ENCODE results near the gene ADH4. TPM values are rescaled to one million over a fixed set of nuclear protein-coding genes. Genes with fewer than 3 reads are reported as not detected.
"Not testable (repeated sequence)": the region's sequence is repeated elsewhere in the genome, so short reads cannot be mapped to it uniquely, and the experiment has no call there.

ADH4 gene
- polyA plus RNA-seq, 1 of the 3 experiments (the other 2 are of a cell fraction): not detected

DNA sequence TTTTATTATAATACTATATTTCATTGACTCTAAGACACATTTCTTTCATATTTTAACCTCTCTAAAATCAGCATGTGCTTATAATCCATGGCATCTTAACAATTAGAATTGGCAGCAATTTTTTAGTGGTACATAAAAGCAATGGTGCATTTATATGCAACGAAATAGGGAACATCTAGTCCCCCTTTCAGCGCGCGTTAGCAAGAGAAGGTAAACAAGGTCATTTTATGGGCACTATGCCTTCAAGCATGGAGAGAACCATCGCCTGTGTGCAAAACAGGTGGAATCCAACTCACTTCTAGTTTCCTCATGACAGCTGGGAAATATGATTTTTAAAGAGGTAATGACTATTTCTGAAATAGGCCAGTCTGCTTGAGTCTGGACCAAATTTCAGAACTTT lies 61.9 kb downstream of the ADH4 start:
- Histone ChIP-seq H4K20me1 (ENCODE audit: insufficient read depth) (peaks cover 13% of the 10 kb centered on the region), H3K4me1 (ENCODE audit: control insufficient read depth in 1 of 2, insufficient read depth in 2 of 2, low read depth in 1 of 2, low read length in 1 of 2) (no peaks in the 10 kb centered on the region; a peak in 1 of 4 replicates), H3K9ac (no peak overlapping the region), H3K27me3 (ENCODE audit: insufficient read depth) (no peaks in the 10 kb centered on the region), H3K4me3 (ENCODE audit: low read depth in 2 of 2, low read length in 1 of 2) (no peak overlapping the region), H3K9me2 (no peaks in the 10 kb centered on the region), H3K27ac (ENCODE audit: low read depth in 2 of 2, low read length in 1 of 2) (no peak overlapping the region), H2AFZ (ENCODE audit: low read depth) (no peak overlapping the region), H3F3A (replicated peaks; ENCODE audit: insufficient read depth) (peaks cover 6% of the 10 kb centered on the region), H3K36me3 (replicated peaks in 1 of 2; ENCODE audit: control insufficient read depth in 1 of 2, insufficient read depth in 2 of 2, low read length in 1 of 2) (peaks cover 78 to 82% of the 10 kb centered on the region in 2 experiments), H3K79me2 (ENCODE audit: insufficient read depth) (peaks cover 86% of the 10 kb centered on the region), H3K4me2 (no peak overlapping the region), H3K9me3 (no peaks in the 10 kb centered on the region)
- POLR2A ChIA-PET: no interaction called here
- CTCF ChIA-PET: interaction anchor here (1.0 kb wide), 1 partner anchor 57 kb away, joined by 3 read pairs; no protein-coding TSS in a partner anchor
- TF ChIP-seq, protein P1, sequence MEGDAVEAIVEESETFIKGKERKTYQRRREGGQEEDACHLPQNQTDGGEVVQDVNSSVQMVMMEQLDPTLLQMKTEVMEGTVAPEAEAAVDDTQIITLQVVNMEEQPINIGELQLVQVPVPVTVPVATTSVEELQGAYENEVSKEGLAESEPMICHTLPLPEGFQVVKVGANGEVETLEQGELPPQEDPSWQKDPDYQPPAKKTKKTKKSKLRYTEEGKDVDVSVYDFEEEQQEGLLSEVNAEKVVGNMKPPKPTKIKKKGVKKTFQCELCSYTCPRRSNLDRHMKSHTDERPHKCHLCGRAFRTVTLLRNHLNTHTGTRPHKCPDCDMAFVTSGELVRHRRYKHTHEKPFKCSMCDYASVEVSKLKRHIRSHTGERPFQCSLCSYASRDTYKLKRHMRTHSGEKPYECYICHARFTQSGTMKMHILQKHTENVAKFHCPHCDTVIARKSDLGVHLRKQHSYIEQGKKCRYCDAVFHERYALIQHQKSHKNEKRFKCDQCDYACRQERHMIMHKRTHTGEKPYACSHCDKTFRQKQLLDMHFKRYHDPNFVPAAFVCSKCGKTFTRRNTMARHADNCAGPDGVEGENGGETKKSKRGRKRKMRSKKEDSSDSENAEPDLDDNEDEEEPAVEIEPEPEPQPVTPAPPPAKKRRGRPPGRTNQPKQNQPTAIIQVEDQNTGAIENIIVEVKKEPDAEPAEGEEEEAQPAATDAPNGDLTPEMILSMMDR (IDR thresholded peaks at IDR 0.05): no peak
- no peak for TF ChIP-seq GATA2 (CRISPR knock-in tag; IDR thresholded peaks at IDR 0.05)
- TF ChIP-seq, protein P2, sequence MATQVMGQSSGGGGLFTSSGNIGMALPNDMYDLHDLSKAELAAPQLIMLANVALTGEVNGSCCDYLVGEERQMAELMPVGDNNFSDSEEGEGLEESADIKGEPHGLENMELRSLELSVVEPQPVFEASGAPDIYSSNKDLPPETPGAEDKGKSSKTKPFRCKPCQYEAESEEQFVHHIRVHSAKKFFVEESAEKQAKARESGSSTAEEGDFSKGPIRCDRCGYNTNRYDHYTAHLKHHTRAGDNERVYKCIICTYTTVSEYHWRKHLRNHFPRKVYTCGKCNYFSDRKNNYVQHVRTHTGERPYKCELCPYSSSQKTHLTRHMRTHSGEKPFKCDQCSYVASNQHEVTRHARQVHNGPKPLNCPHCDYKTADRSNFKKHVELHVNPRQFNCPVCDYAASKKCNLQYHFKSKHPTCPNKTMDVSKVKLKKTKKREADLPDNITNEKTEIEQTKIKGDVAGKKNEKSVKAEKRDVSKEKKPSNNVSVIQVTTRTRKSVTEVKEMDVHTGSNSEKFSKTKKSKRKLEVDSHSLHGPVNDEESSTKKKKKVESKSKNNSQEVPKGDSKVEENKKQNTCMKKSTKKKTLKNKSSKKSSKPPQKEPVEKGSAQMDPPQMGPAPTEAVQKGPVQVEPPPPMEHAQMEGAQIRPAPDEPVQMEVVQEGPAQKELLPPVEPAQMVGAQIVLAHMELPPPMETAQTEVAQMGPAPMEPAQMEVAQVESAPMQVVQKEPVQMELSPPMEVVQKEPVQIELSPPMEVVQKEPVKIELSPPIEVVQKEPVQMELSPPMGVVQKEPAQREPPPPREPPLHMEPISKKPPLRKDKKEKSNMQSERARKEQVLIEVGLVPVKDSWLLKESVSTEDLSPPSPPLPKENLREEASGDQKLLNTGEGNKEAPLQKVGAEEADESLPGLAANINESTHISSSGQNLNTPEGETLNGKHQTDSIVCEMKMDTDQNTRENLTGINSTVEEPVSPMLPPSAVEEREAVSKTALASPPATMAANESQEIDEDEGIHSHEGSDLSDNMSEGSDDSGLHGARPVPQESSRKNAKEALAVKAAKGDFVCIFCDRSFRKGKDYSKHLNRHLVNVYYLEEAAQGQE (IDR thresholded peaks at IDR 0.05; ENCODE audit: low read depth, low read length): no peak
- TF ChIP-seq, protein P3, sequence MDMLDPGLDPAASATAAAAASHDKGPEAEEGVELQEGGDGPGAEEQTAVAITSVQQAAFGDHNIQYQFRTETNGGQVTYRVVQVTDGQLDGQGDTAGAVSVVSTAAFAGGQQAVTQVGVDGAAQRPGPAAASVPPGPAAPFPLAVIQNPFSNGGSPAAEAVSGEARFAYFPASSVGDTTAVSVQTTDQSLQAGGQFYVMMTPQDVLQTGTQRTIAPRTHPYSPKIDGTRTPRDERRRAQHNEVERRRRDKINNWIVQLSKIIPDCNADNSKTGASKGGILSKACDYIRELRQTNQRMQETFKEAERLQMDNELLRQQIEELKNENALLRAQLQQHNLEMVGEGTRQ (IDR thresholded peaks at IDR 0.05; ENCODE audit: borderline replicate concordance, low read depth, low read length): no peak
- no peak for TF ChIP-seq RAD21 (IDR thresholded peaks at IDR 0.05; ENCODE audit: low read length)
- TF ChIP-seq, protein P4, sequence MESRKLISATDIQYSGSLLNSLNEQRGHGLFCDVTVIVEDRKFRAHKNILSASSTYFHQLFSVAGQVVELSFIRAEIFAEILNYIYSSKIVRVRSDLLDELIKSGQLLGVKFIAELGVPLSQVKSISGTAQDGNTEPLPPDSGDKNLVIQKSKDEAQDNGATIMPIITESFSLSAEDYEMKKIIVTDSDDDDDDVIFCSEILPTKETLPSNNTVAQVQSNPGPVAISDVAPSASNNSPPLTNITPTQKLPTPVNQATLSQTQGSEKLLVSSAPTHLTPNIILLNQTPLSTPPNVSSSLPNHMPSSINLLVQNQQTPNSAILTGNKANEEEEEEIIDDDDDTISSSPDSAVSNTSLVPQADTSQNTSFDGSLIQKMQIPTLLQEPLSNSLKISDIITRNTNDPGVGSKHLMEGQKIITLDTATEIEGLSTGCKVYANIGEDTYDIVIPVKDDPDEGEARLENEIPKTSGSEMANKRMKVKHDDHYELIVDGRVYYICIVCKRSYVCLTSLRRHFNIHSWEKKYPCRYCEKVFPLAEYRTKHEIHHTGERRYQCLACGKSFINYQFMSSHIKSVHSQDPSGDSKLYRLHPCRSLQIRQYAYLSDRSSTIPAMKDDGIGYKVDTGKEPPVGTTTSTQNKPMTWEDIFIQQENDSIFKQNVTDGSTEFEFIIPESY (IDR thresholded peaks at IDR 0.05; ENCODE audit: borderline replicate concordance, low read depth): no peak
- no peak for TF ChIP-seq MXI1 (IDR thresholded peaks at IDR 0.05; ENCODE audit: low read depth, low read length)
- no peak for TF ChIP-seq YY1 (IDR thresholded peaks at IDR 0.05; ENCODE audit: low read depth)
- no peak for TF ChIP-seq RCOR1 (IDR thresholded peaks at IDR 0.05; ENCODE audit: low read length)
- no peak for TF ChIP-seq FOXJ3 (CRISPR knock-in tag; IDR thresholded peaks at IDR 0.05)
- no peak for TF ChIP-seq CHD2 (IDR thresholded peaks at IDR 0.05; ENCODE audit: low read length, partially characterized antibody)
- TF ChIP-seq SMC3 (IDR thresholded peaks at IDR 0.05; ENCODE audit: low read depth, low read length): no peak
- TF ChIP-seq RFX5 (IDR thresholded peaks at IDR 0.05; ENCODE audit: low read length): no peak
- TF ChIP-seq TAF1 (IDR thresholded peaks at IDR 0.05; ENCODE audit: borderline replicate concordance, low read depth, low read length): no peak
- no peak for DNase-seq
- WGBS (ENCODE audit: low lambda C conversion rate): 91% methylated on average over 5 of the region's 5 CpGs

DNA sequence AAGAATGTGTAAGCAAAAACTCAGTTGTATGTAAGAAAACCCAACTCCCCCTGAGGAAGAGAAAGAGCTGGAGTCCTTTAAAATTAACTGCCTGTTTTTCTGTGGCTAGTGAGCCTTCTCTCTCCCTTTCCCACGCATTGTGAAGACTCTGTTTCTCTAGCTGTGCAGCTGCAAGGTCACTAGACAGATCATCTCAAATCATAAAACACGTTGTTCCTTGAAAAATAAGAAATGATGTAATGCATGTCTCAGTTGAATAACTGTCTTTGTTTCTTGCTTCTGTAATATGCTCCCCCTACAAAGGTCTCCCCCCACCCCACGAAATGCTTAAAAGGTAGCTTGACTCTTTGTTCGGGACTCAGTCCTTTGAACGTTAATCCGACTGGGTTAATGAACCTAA lies 63.2 kb downstream of the ADH4 start:
- POLR2A ChIA-PET: not testable (repeated sequence)

More for the DNA sequence above, 63.2 kb downstream of the ADH4 start:
- H3K4me3 ChIP-seq (ENCODE audit: low read depth in 2 of 2, low read length in 1 of 2); H3K9ac ChIP-seq; H3K27me3 ChIP-seq (ENCODE audit: insufficient read depth); H3F3A ChIP-seq (replicated peaks; ENCODE audit: insufficient read depth); H3K27ac ChIP-seq (ENCODE audit: low read depth in 2 of 2, low read length in 1 of 2); H3K4me1 ChIP-seq (ENCODE audit: control insufficient read depth in 1 of 2, insufficient read depth in 2 of 2, low read depth in 1 of 2, low read length in 1 of 2); H3K9me2 ChIP-seq; DNase-seq; H2AFZ ChIP-seq (ENCODE audit: low read depth); CTCF ChIA-PET; H3K9me3 ChIP-seq; H4K20me1 ChIP-seq (ENCODE audit: insufficient read depth); H3K4me2 ChIP-seq: not testable (repeated sequence)
- Histone ChIP-seq H3K36me3 (replicated peaks in 1 of 2; ENCODE audit: control insufficient read depth in 1 of 2, insufficient read depth in 2 of 2, low read length in 1 of 2) (peaks cover 90 to 95% of the 10 kb centered on the region in 2 experiments), H3K79me2 (ENCODE audit: insufficient read depth) (peaks cover 78% of the 10 kb centered on the region)
- 85% methylated on average over 6 of the region's 6 CpGs for WGBS (ENCODE audit: low lambda C conversion rate)
